ENCODE results near the gene RNF150. TPM values are rescaled to one million over a fixed set of nuclear protein-coding genes. Genes with fewer than 3 reads are reported as not detected.
A peak's percentile ranks its signal among the peaks of the same experiment; 100 is the strongest.

The RNF150 gene
- total RNA-seq, 2 experiments from 2014 or later = not detected

GRCh38 chr4:141153751-141154510 is 20.7 kb upstream of the RNF150 start:
- CTCF ChIA-PET = no interaction called here
- Mint-ChIP-seq H3K4me3 (no peak overlapping the region), H3K27ac (peak overlapping the region; percentile 7), H3K9me3 (no peaks in the 10 kb centered on the region), H3K36me3 (ENCODE audit: low read depth) (no peaks in the 10 kb centered on the region), H3K4me1 (ENCODE audit: low read depth) (no peaks in the 10 kb centered on the region), H3K27me3 (ENCODE audit: low read depth) (peaks cover 11% of the 10 kb centered on the region)
- intact Hi-C loops (cut with micrococcal nuclease) = no loop called here
- no peak for DNase-seq

DNA sequence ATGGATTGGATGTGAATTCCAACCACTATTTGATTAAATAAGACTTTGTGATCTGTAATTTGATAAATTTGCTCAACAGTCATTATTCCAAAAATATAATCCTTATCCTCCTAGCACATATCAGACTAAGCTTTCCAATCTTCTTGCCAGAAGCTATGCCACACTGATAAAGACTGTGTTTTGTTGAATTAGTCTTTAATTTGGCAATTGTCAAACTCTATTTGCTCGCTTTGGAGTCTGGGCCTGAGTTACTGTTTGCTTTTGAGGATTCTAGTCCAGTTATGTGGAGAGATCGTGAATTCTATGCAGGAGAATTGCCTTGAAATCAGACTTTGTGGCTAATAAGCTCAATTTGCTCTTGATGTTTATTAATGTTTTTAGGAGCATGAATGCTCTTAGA is 10.9 kb upstream of the RNF150 start:
- no peak for DNase-seq
- Mint-ChIP-seq H3K27ac (no peak overlapping the region), H3K4me3 (no peak overlapping the region), H3K36me3 (ENCODE audit: low read depth) (no peaks in the 10 kb centered on the region), H3K4me1 (ENCODE audit: low read depth) (no peaks in the 10 kb centered on the region), H3K27me3 (ENCODE audit: low read depth) (peaks cover 8% of the 10 kb centered on the region), H3K9me3 (no peaks in the 10 kb centered on the region)
- CTCF ChIA-PET = interaction anchor here (1.0 kb wide), 1 partner anchor 11 kb away, joined by 3 read pairs; the partner anchor contains the start of gene RNF150
- intact Hi-C loops (cut with micrococcal nuclease) = no loop called here

DNA sequence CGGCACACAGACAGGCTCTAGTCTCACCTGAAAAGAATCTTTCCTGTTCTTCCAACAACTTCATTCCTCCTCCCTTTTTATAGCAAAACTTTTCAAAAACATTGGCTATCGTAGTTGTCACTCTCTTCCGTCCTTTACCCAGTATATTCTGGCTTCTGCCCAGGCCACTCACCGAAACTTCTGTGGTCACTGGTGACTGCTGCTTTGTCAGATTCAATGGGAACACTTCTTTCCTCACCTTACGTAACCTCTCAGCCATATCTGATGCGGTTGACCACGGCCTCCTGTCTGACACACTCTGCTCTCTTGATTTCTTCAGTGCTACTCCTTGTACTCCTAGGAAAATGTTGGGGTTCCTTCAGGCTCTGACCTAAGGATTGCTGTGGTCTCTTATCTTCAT is 9.2 kb upstream of the RNF150 start:
- CTCF ChIA-PET = no interaction called here
- H3K27me3 Mint-ChIP-seq (ENCODE audit: low read depth) = peaks cover 14% of the 10 kb centered on the region

GRCh38 chr4:141140391-141141200 is 7.3 kb upstream of the RNF150 start:
- Mint-ChIP-seq H3K4me1 (ENCODE audit: low read depth) (no peaks in the 10 kb centered on the region), H3K4me3 (no peak overlapping the region), H3K27me3 (ENCODE audit: low read depth) (peaks cover 28% of the 10 kb centered on the region), H3K9me3 (no peaks in the 10 kb centered on the region), H3K27ac (no peak overlapping the region), H3K36me3 (ENCODE audit: low read depth) (no peaks in the 10 kb centered on the region)
- intact Hi-C loops (cut with micrococcal nuclease) = no loop called here
- DNase-seq = no peak
- CTCF ChIA-PET = no interaction called here

More for the DNA sequence above, 9.2 kb upstream of the RNF150 start:
- Mint-ChIP-seq H3K4me3 (no peak overlapping the region), H3K27ac (no peak overlapping the region), H3K4me1 (ENCODE audit: low read depth) (no peaks in the 10 kb centered on the region), H3K36me3 (ENCODE audit: low read depth) (no peaks in the 10 kb centered on the region), H3K9me3 (no peaks in the 10 kb centered on the region)
- no peak for DNase-seq
- intact Hi-C loops (cut with micrococcal nuclease) = no loop called here

- Mint-ChIP-seq H3K27me3 (ENCODE audit: low read depth) (peaks cover 72% of the 10 kb centered on the region), H3K4me3 (no peak overlapping the region), H3K27ac (no peak overlapping the region), H3K9me3 (no peaks in the 10 kb centered on the region), H3K4me1 (ENCODE audit: low read depth) (peaks cover 8% of the 10 kb centered on the region), H3K36me3 (ENCODE audit: low read depth) (no peaks in the 10 kb centered on the region)
- intact Hi-C loops (cut with micrococcal nuclease) = loop anchor here (1.0 to 10.0 kb wide), 2 partner anchors 273 to 759 kb away; partner anchors contain the start of gene SCOC
- CTCF ChIA-PET = interaction anchor here (0.8 to 1.8 kb wide), 10 partner anchors 10 to 275 kb away, joined by 3 to 12 read pairs (median 4); no protein-coding TSS in a partner anchor
- DNase-seq = no peak
These were observed 1.0 kb upstream of the RNF150 start for GRCh38 chr4:141133999-141134995.

- peak; percentile 4 for DNase-seq
These were observed 542 bp downstream of the RNF150 start for GRCh38 chr4:141132709-141133145.

GRCh38 chr4:141132072-141132708 is 1.1 kb downstream of the RNF150 start:
- CTCF ChIA-PET = interaction anchor here (0.6 to 1.7 kb wide), 2 partner anchors 270 to 1979 kb away, joined by 3 to 5 read pairs; no protein-coding TSS in a partner anchor
- Mint-ChIP-seq H3K36me3 (ENCODE audit: low read depth) (no peaks in the 10 kb centered on the region), H3K4me3 (peak overlapping the region; percentile 48), H3K27ac (no peak overlapping the region), H3K9me3 (no peaks in the 10 kb centered on the region), H3K27me3 (ENCODE audit: low read depth) (peaks cover 70% of the 10 kb centered on the region), H3K4me1 (ENCODE audit: low read depth) (peaks cover 8% of the 10 kb centered on the region)
- intact Hi-C loops (cut with micrococcal nuclease) = loop anchor here (10.0 kb wide), 1 partner anchor 757 kb away; the partner anchor contains the start of gene SCOC
- DNase-seq = peak; percentile 4

More at GRCh38 chr4:141132709-141133145, 542 bp downstream of the RNF150 start:
- Mint-ChIP-seq H3K36me3 (ENCODE audit: low read depth) (no peaks in the 10 kb centered on the region), H3K4me3 (peak overlapping the region; percentile 36), H3K9me3 (no peaks in the 10 kb centered on the region), H3K27me3 (ENCODE audit: low read depth) (peaks cover 71% of the 10 kb centered on the region), H3K4me1 (ENCODE audit: low read depth) (peaks cover 8% of the 10 kb centered on the region), H3K27ac (no peak overlapping the region)
- CTCF ChIA-PET = interaction anchor here (0.6 to 1.8 kb wide), 6 partner anchors 166 to 968 kb away, joined by 3 to 12 read pairs (median 4); no protein-coding TSS in a partner anchor
- intact Hi-C loops (cut with micrococcal nuclease) = loop anchor here (1.0 to 10.0 kb wide), 2 partner anchors 271 to 758 kb away; partner anchors contain the start of gene SCOC

GRCh38 chr4:141131723-141132071 is 1.6 kb downstream of the RNF150 start:
- H3K4me1 Mint-ChIP-seq (ENCODE audit: low read depth) = peaks cover 8% of the 10 kb centered on the region
- H3K4me3 Mint-ChIP-seq = peak overlapping the region; percentile 48
- no peaks in the 10 kb centered on the region for H3K36me3 Mint-ChIP-seq (ENCODE audit: low read depth)
- H3K27me3 Mint-ChIP-seq (ENCODE audit: low read depth) = peaks cover 66% of the 10 kb centered on the region
- intact Hi-C loops (cut with micrococcal nuclease) = loop anchor here (10.0 kb wide), 1 partner anchor 757 kb away; the partner anchor contains the start of gene SCOC
- no peak overlapping the region for H3K27ac Mint-ChIP-seq
- CTCF ChIA-PET = interaction anchor here (0.6 kb wide), 1 partner anchor 1979 kb away, joined by 3 read pairs; no protein-coding TSS in a partner anchor
- no peak for DNase-seq
- no peaks in the 10 kb centered on the region for H3K9me3 Mint-ChIP-seq

GRCh38 chr4:141130947-141131605 is 2.2 kb downstream of the RNF150 start:
- Mint-ChIP-seq H3K9me3 (no peaks in the 10 kb centered on the region), H3K27me3 (ENCODE audit: low read depth) (peaks cover 62% of the 10 kb centered on the region), H3K4me1 (ENCODE audit: low read depth) (peaks cover 8% of the 10 kb centered on the region), H3K27ac (no peak overlapping the region), H3K4me3 (no peak overlapping the region), H3K36me3 (ENCODE audit: low read depth) (no peaks in the 10 kb centered on the region)
- CTCF ChIA-PET = no interaction called here
- intact Hi-C loops (cut with micrococcal nuclease) = loop anchor here (10.0 kb wide), 1 partner anchor 756 kb away; the partner anchor contains the start of gene SCOC
- DNase-seq = no peak

DNA sequence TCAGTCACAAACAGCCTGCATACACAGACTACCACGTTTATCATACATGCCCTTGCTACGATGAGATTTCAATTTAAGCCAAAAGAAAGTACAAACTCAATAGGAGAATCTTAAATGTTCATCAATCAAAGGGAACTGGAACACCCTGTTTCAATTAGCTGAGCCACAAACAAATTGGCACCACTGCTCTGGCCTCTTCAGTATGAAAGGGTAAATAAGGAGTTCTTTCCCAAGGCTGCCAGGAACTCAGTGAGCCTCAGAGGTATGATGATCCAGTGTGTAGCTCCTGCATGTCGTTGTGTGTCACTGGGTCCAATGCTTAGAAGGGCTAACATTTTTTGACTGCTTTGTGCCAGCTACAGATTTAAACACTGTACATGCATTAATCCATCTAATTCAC is 5.4 kb downstream of the RNF150 start:
- H3K36me3 Mint-ChIP-seq (ENCODE audit: low read depth) = no peaks in the 10 kb centered on the region
- no peak for DNase-seq
- peaks cover 5% of the 10 kb centered on the region for H3K4me1 Mint-ChIP-seq (ENCODE audit: low read depth)
- CTCF ChIA-PET = no interaction called here
- intact Hi-C loops (cut with micrococcal nuclease) = no loop called here
- H3K27ac Mint-ChIP-seq = no peak overlapping the region
- H3K27me3 Mint-ChIP-seq (ENCODE audit: low read depth) = peaks cover 50% of the 10 kb centered on the region
- no peaks in the 10 kb centered on the region for H3K9me3 Mint-ChIP-seq
- no peak overlapping the region for H3K4me3 Mint-ChIP-seq

DNA sequence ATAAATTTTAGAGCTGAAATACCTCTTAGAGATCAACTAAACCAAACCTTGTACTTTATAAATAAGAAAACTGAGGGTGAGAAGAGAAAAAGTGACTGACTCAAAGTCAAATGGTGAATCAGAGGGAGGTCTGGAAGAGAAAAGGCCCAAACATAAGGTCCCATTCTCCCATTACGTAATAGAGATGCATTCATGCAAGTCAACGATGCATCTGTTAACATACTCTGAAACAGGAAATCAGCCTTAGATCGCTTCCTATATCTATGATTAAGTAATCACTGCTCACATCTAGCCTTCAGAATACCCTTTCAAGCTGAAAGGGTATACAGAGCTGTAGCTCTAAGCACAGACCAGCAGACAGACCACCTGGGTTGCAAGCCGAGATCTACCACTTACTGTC is 6.5 kb downstream of the RNF150 start:
- Mint-ChIP-seq H3K27ac (no peak overlapping the region), H3K4me1 (ENCODE audit: low read depth) (peaks cover under 1% of the 10 kb centered on the region), H3K9me3 (no peaks in the 10 kb centered on the region), H3K4me3 (no peak overlapping the region), H3K36me3 (ENCODE audit: low read depth) (no peaks in the 10 kb centered on the region), H3K27me3 (ENCODE audit: low read depth) (peaks cover 46% of the 10 kb centered on the region)
- intact Hi-C loops (cut with micrococcal nuclease) = no loop called here
- CTCF ChIA-PET = no interaction called here
- no peak for DNase-seq
